Measurements from ENCODE around the gene AGBL5. TPM values are rescaled to one million over a fixed set of nuclear protein-coding genes. Genes with fewer than 3 reads are reported as not detected.
A peak's percentile ranks its signal among the peaks of the same experiment; 100 is the strongest.

Gene AGBL5
- total and polyA plus RNA-seq, 2 of the 13 experiments (the other 11 are each of a cell fraction or from before 2014, with no cell fraction given), result 55.9 to 73.3 TPM

DNA sequence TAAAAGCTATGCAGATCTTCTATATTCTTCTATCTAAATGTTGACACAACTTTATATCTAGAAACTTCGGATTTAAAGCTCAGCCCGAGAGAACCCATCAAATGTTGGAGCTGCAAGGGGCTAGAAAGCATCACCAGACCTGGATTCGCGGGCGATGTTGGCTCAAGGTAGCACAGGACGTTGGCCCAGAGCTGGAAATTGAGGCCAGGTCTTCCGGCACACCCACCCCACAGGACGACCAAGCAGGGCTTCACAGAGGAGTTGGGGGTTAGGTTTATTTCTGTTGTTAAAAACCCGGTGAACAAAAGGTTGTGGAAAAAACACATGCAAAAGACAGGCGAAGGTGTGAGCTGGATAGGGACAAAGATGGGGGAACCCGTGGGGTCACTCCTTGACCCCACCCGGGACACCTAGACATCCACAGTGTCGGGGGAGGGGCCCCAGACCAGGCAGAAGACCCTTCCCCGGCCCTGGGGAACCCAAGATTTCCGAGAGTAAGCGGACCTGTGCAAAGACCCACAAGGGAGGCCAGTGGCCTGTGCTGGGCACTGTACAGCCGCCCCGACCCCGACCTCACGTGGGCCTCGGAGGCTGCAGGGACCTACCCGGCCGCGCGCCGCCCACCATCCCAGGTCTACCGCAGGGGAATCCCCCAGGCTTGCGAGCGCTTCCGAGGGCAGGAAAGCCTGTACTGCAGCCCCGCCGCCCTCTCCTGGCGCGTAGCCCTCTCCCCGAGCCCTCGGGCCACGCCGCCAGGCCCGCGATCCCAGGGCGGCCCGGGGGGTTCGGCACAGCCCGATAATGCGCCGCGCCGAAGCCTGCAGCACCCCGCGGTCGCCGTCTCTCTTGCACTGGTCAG is 1.8 kb upstream of the AGBL5 start (continued):
- TF ChIP-seq, protein P1, sequence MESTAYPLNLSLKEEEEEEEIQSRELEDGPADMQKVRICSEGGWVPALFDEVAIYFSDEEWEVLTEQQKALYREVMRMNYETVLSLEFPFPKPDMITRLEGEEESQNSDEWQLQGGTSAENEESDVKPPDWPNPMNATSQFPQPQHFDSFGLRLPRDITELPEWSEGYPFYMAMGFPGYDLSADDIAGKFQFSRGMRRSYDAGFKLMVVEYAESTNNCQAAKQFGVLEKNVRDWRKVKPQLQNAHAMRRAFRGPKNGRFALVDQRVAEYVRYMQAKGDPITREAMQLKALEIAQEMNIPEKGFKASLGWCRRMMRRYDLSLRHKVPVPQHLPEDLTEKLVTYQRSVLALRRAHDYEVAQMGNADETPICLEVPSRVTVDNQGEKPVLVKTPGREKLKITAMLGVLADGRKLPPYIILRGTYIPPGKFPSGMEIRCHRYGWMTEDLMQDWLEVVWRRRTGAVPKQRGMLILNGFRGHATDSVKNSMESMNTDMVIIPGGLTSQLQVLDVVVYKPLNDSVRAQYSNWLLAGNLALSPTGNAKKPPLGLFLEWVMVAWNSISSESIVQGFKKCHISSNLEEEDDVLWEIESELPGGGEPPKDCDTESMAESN (CRISPR knock-in tag; conservative IDR thresholded peaks at IDR 0.05), result peak; percentile 65
- TF ChIP-seq ZNF251 (CRISPR knock-in tag; IDR thresholded peaks at IDR 0.05) (no peak), JUNB (CRISPR knock-in tag; IDR thresholded peaks at IDR 0.05; ENCODE audit: borderline replicate concordance) (no peak; the same call in 1 of the 2 replicates), ZMYM3 (CRISPR knock-in tag; IDR thresholded peaks at IDR 0.05) (peak; percentile 50), SCMH1 (CRISPR knock-in tag; IDR thresholded peaks at IDR 0.05; ENCODE audit: borderline replicate concordance) (no peak), NR2F1 (CRISPR knock-in tag; IDR thresholded peaks at IDR 0.05) (peak in 1 of 2 experiments; percentile 42; a peak in 1 of 4 replicates), ATAD3A (CRISPR knock-in tag; IDR thresholded peaks at IDR 0.05) (no peak), MAFK (conservative IDR thresholded peaks at IDR 0.05 in 1 of 2, IDR thresholded peaks at IDR 0.05 in 1 of 2; ENCODE audit: low read length in 2 of 2) (no peak), NFYC (CRISPR knock-in tag; IDR thresholded peaks at IDR 0.05) (no peak), ZNF501 (CRISPR knock-in tag; IDR thresholded peaks at IDR 0.05) (no peak), KAT2B (IDR thresholded peaks at IDR 0.05; ENCODE audit: borderline replicate concordance, low read depth, low read length) (no peak), JDP2 (CRISPR knock-in tag; IDR thresholded peaks at IDR 0.05; ENCODE audit: borderline replicate concordance) (peak; percentile 12; the same call in 1 of the 2 replicates), WIZ (CRISPR knock-in tag; IDR thresholded peaks at IDR 0.05) (no peak), RXRA (CRISPR knock-in tag; IDR thresholded peaks at IDR 0.05) (no peak; the same call in 1 of the 2 replicates), ZNF720 (CRISPR knock-in tag; IDR thresholded peaks at IDR 0.05) (no peak), ZSCAN29 (CRISPR knock-in tag; conservative IDR thresholded peaks at IDR 0.05) (no peak), HOXA7 (CRISPR knock-in tag; IDR thresholded peaks at IDR 0.05) (peak; percentile 67; the same call in 1 of the 2 replicates)
- TF ChIP-seq, protein P2, sequence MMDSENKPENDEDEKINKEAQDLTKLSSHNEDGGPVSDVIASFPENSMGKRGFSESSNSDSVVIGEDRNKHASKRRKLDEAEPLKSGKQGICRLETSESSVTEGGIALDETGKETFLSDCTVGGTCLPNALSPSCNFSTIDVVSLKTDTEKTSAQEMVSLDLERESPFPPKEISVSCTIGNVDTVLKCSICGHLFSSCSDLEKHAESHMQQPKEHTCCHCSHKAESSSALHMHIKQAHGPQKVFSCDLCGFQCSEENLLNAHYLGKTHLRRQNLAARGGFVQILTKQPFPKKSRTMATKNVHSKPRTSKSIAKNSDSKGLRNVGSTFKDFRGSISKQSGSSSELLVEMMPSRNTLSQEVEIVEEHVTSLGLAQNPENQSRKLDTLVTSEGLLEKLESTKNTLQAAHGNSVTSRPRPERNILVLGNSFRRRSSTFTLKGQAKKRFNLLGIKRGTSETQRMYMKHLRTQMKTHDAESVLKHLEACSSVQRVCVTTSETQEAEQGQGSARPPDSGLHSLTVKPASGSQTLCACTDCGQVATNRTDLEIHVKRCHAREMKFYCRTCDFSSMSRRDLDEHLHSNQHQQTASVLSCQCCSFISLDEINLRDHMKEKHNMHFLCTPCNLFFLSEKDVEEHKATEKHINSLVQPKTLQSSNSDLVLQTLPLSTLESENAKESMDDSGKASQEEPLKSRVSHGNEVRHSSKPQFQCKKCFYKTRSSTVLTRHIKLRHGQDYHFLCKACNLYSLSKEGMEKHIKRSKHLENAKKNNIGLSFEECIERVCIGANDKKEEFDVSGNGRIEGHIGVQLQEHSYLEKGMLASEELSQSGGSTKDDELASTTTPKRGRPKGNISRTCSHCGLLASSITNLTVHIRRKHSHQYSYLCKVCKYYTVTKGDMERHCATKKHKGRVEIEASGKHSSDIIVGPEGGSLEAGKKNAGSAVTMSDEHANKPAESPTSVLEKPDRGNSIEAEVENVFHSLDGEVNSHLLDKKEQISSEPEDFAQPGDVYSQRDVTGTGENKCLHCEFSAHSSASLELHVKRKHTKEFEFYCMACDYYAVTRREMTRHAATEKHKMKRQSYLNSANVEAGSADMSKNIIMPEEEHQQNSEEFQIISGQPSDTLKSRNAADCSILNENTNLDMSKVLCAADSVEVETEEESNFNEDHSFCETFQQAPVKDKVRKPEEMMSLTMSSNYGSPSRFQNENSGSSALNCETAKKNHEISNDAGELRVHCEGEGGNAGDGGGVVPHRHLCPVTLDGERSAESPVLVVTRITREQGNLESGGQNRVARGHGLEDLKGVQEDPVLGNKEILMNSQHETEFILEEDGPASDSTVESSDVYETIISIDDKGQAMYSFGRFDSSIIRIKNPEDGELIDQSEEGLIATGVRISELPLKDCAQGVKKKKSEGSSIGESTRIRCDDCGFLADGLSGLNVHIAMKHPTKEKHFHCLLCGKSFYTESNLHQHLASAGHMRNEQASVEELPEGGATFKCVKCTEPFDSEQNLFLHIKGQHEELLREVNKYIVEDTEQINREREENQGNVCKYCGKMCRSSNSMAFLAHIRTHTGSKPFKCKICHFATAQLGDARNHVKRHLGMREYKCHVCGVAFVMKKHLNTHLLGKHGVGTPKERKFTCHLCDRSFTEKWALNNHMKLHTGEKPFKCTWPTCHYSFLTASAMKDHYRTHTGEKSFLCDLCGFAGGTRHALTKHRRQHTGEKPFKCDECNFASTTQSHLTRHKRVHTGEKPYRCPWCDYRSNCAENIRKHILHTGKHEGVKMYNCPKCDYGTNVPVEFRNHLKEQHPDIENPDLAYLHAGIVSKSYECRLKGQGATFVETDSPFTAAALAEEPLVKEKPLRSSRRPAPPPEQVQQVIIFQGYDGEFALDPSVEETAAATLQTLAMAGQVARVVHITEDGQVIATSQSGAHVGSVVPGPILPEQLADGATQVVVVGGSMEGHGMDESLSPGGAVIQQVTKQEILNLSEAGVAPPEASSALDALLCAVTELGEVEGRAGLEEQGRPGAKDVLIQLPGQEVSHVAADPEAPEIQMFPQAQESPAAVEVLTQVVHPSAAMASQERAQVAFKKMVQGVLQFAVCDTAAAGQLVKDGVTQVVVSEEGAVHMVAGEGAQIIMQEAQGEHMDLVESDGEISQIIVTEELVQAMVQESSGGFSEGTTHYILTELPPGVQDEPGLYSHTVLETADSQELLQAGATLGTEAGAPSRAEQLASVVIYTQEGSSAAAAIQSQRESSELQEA (CRISPR knock-in tag; IDR thresholded peaks at IDR 0.05; ENCODE audit: not compliant biosample characterization), result peak; percentile 78
- TF ChIP-seq, protein P3, sequence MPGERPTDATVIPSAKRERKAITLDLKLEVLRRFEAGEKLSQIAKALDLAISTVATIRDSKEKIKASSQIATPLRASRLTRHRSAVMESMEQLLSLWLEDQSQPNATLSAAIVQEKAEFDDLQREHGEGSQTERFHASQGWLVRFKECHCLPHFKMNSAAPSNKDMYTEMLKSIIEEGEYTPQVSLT (CRISPR knock-in tag; IDR thresholded peaks at IDR 0.05; ENCODE audit: borderline replicate concordance, low read depth), result no peak

Data from HepG2 (cell line).